HEK293T (cell line): ENCODE measurements around the gene PRPF8.

Source experiments
- CTCF ChIA-PET: fragments of 350-600 bp; formaldehyde crosslinking; extraction: SDS; loops from one replicate; lab custom pipeline; 2021; ENCODE audit warnings: antibody characterized with exemption, inconsistent platforms; lab: Yijun Ruan, JAX
- POLR2A ChIA-PET: fragments of 350-600 bp; formaldehyde crosslinking; extraction: SDS; loops from one replicate; lab custom pipeline; 2020; ENCODE audit warnings: antibody characterized with exemption, inconsistent platforms; lab: Yijun Ruan, JAX
- DNase-seq: peaks from one replicate; pipeline ENCODE4 v3.0.0; 2012; ENCODE audit warnings: mixed read lengths; ENCODE audit errors: extremely low spot score
- ARNT ChIP-seq: fragments of 450-650 bp; IDR thresholded peaks from 2 replicates; pipeline ENCODE4 v1.6.1; 2017; ENCODE audit warnings: mild to moderate bottlenecking
- BHLHE40 ChIP-seq: fragments of 450-650 bp; IDR thresholded peaks from 2 replicates; pipeline ENCODE4 v1.6.1; 2016; ENCODE audit warnings: mild to moderate bottlenecking, moderate library complexity, borderline replicate concordance
- CTBP1 ChIP-seq: fragments of 450-650 bp; IDR thresholded peaks from 2 replicates; pipeline ENCODE4 v1.6.1; 2016; ENCODE audit warnings: borderline replicate concordance
- ELF4 ChIP-seq: fragments of 450-650 bp; IDR thresholded peaks from 2 replicates; pipeline ENCODE4 v1.6.1; 2017; ENCODE audit warnings: antibody characterized with exemption
- FOXA1 ChIP-seq: fragments of 450-650 bp; IDR thresholded peaks from 2 replicates; pipeline ENCODE4 v1.6.1; 2016; ENCODE audit warnings: mild to moderate bottlenecking
- FOXK2 ChIP-seq: fragments of 450-650 bp; IDR thresholded peaks from 2 replicates; pipeline ENCODE4 v1.6.1; 2016; ENCODE audit warnings: mild to moderate bottlenecking
- FOXM1 ChIP-seq: fragments of 450-650 bp; IDR thresholded peaks from 2 replicates; pipeline ENCODE4 v1.6.1; 2017; ENCODE audit warnings: mild to moderate bottlenecking, borderline replicate concordance
- HDGF ChIP-seq: fragments of 450-650 bp; IDR thresholded peaks from 2 replicates; pipeline ENCODE4 v1.6.1; 2017; ENCODE audit warnings: antibody characterized with exemption, borderline replicate concordance
- L3MBTL2 ChIP-seq: fragments of 450-650 bp; conservative IDR thresholded peaks from 2 replicates; pipeline ENCODE4 v1.6.1; 2016; ENCODE audit warnings: mild to moderate bottlenecking
- LEF1 ChIP-seq: fragments of 450-650 bp; IDR thresholded peaks from 2 replicates; pipeline ENCODE4 v1.6.1; 2017; ENCODE audit warnings: mild to moderate bottlenecking, borderline replicate concordance
- NFRKB ChIP-seq: fragments of 450-650 bp; IDR thresholded peaks from 2 replicates; pipeline ENCODE4 v1.6.1; 2016; ENCODE audit warnings: mild to moderate bottlenecking, moderate library complexity
- SP1 ChIP-seq: fragments of 450-650 bp; IDR thresholded peaks from 2 replicates; pipeline ENCODE4 v1.6.1; 2017
- SUZ12 ChIP-seq: fragments of 450-650 bp; IDR thresholded peaks from 2 replicates; pipeline ENCODE4 v1.6.1; 2016; ENCODE audit warnings: mild to moderate bottlenecking
- TARDBP ChIP-seq: fragments of 450-650 bp; IDR thresholded peaks from 2 replicates; pipeline ENCODE4 v1.6.1; 2016
- ZNF384 ChIP-seq: fragments of 450-650 bp; IDR thresholded peaks from 2 replicates; pipeline ENCODE4 v1.6.1; 2016
- TF ChIP-seq, protein P1 (sequence below): fragments of 450-650 bp; IDR thresholded peaks from 2 replicates; pipeline ENCODE4 v1.6.1; 2016

PRPF8 gene

GRCh38 chr17:1647802-1648171, 36.9 kb downstream of the PRPF8 start:
- POLR2A ChIA-PET: interaction anchor here (0.7 kb wide), 1 partner anchor 30 kb away, joined by 4 read pairs; no protein-coding TSS in a partner anchor

GRCh38 chr17:1646199-1646875, 38.3 kb downstream of the PRPF8 start:
- ChIA-PET CTCF (interaction anchor here (0.7 to 0.9 kb wide), 2 partner anchors 16 to 72 kb away, joined by 3 to 4 read pairs; no protein-coding TSS in a partner anchor), POLR2A (interaction anchor here (0.6 kb wide), 1 partner anchor 130 kb away, joined by 3 read pairs; the partner anchor contains the start of gene INPP5K)
- TF ChIP-seq TARDBP (no peak), FOXM1 (no peak), ELF4 (no peak), NFRKB (no peak), L3MBTL2 (no peak), HDGF (no peak), FOXK2 (no peak), ZNF384 (no peak), CTBP1 (no peak), FOXA1 (no peak), BHLHE40 (no peak), SP1 (no peak), ARNT (no peak), SUZ12 (no peak), LEF1 (no peak)
- TF ChIP-seq, protein P1, sequence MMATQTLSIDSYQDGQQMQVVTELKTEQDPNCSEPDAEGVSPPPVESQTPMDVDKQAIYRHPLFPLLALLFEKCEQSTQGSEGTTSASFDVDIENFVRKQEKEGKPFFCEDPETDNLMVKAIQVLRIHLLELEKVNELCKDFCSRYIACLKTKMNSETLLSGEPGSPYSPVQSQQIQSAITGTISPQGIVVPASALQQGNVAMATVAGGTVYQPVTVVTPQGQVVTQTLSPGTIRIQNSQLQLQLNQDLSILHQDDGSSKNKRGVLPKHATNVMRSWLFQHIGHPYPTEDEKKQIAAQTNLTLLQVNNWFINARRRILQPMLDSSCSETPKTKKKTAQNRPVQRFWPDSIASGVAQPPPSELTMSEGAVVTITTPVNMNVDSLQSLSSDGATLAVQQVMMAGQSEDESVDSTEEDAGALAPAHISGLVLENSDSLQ: no peak
- DNase-seq: no peak

More at GRCh38 chr17:1647802-1648171, 36.9 kb downstream of the PRPF8 start:
- CTCF ChIA-PET: interaction anchor here (1.1 to 2.9 kb wide), 3 partner anchors 11 to 73 kb away, joined by 5 to 13 read pairs (median 5); no protein-coding TSS in a partner anchor
- no peak for DNase-seq
- TF ChIP-seq HDGF: 0 out of 2 replicates have a peak, but pooled peaks have one; percentile 19
- no peak for TF ChIP-seq NFRKB
- TF ChIP-seq SP1: no peak

DNA sequence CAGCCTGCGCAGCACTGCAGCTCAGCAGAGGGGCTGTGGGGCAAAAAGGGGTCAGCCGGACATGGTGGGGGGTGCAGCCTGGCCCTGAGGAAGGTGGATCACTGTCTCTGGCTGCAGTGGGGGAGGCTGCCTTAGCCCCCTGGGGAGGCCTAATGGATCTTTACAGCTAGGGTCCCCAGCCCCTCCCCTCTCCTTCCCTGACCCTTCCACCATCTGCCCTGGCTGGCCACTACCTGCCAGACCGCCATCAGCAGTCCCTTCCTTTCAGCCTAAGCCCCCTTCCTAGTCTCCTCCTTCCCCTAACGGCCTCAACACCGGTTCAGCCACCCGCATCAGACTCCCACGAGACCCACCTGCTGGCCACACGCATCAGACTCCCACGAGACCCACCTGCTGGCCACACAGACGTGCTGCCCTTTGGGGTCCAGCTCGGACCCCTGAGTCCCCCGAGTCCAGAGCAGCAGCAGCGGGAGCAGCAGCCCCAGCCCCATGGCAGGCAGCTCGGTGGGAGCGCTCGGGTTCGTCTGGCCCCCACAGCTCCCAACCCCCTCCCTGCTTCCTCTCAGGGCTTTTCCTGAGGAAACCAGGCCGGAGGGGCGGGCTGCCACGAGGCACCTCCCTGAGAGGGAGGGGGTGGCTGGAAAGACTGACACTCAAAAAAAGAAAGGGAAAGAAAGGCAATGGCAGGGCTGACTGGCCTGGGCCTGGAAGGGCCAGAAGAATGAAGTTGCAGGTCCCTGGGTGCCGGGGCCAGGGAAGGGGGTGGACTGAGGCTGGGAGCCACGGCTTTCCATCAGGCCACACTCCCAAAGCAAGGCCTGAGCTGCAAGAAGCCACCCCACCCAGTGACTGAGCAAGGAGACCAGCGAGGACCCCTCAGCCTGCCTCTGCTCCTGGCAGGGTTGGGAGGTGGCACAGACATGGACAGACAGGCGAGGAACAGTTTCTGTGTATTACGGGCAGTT, 39.2 kb downstream of the PRPF8 start, which contains the start of gene SCARF1:
SCARF1 (minus strand) TSS at position 526 of the 965 bp plus-strand sequence; CDS start at position 491, 35 bp downstream.
- DNase-seq: no peak
- TF ChIP-seq LEF1: no peak
- TF ChIP-seq FOXA1: no peak
- no peak for TF ChIP-seq ARNT
- POLR2A ChIA-PET: no interaction called here
- CTCF ChIA-PET: interaction anchor here (0.7 to 0.9 kb wide), 2 partner anchors 15 to 71 kb away, joined by 3 to 4 read pairs; no protein-coding TSS in a partner anchor

- TF ChIP-seq SP1: no peak
- no peak for TF ChIP-seq LEF1
- no peak for TF ChIP-seq ARNT
- no peak for TF ChIP-seq FOXM1
- no peak for TF ChIP-seq L3MBTL2
- no peak for TF ChIP-seq BHLHE40
- CTCF ChIA-PET: no interaction called here
- no peak for DNase-seq
- POLR2A ChIA-PET: no interaction called here
These were observed 40.0 kb downstream of the PRPF8 start for GRCh38 chr17:1644493-1645206.

- POLR2A ChIA-PET: no interaction called here
- TF ChIP-seq LEF1 (no peak), FOXK2 (no peak), CTBP1 (no peak), TARDBP (no peak), FOXM1 (no peak), SP1 (no peak), NFRKB (no peak), ZNF384 (no peak), ARNT (no peak), SUZ12 (no peak), BHLHE40 (no peak), L3MBTL2 (no peak)
- TF ChIP-seq, protein P1: no peak
- CTCF ChIA-PET: no interaction called here
- DNase-seq: no peak
These were observed 40.6 kb downstream of the PRPF8 start for GRCh38 chr17:1643999-1644492.

DNA sequence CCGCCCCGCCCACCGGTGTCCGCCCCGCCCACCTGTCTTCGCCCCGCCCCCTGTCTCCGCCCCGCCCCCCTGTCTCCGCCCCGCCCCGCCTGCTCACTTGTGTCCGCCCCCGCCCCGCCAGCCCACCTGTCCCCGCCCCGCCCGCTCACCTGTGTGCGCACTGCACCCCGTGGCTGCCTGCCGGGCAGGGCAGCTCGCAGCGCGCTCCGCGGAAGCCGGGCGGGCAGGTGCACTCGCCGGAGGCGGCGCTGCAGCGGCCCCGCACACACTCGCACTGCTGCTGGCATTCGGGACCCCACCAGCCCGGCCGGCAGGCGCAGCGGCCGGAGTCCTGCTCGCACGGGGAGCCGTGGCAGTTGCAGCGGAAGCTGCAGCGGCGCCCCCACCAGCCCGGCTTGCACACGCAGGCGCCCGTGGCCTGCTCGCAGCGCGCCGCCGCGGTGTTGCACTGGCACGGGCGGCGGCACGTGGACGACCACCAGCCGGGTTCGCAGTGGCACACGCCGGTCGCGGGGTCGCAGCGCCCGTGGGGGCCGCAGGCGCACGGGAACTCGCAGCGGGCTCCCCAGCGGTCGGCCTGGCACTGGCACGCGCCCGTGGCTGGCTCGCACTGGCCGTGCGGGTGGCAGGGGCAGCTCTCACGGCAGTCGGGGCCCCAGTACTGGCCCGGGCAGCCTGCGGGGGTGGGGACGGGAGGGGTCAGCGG, 41.2 kb downstream of the PRPF8 start:
- TF ChIP-seq CTBP1 (no peak), BHLHE40 (no peak), FOXM1 (no peak), ARNT (0 out of 2 replicates have a peak, but pooled peaks have one; percentile 5)
- ChIA-PET CTCF (no interaction called here), POLR2A (no interaction called here)
- DNase-seq: peak; percentile 73
